ENCODE measurements around the gene PHOX2B.
"Not testable (repeated sequence)": the region's sequence is repeated elsewhere in the genome, so short reads cannot be mapped to it uniquely, and the experiment has no call there.

The PHOX2B gene

DNA sequence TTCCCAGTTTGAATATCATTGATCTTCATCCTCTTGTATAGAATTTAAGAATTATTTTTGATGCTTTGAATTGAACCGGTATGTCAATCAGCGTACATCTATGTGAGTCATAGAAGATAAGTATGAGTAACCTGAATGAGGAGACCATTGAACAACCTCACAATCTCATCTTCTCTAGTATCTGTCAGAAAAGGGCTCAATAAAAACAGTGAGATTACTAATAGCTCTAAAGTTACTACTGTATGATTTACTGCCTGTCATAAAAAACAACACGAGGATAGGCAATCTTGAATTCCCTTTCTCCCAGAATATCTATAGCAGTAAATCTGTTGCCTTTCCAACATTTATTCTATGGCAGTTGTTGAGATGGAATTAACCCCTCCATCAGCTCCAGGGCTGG is 36.1 kb downstream of the PHOX2B start:
- DNase-seq (ENCODE audit: low read depth in 2 of 2, low spot score in 1 of 2) = no peak

DNA sequence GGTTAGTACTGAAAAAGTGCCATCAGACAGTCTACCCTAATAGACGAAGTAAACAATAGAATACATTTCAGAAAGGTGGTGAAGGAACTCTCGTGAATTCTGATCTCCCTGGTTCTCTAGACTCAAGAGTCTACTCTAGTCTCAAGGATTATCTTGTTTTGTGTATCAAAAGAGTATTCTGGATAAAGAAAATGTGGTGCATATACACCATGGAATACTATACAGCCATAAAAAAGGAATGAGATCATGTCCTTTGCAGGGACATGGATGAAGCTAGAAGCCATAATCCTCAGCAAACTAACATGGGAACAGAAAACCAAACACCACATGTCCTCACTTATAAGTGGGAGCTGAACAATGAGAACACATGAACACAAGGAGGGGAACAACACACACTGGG is 36.9 kb downstream of the PHOX2B start:
- DNase-seq (ENCODE audit: low read depth in 2 of 2, low spot score in 1 of 2) = not testable (repeated sequence)

DNA sequence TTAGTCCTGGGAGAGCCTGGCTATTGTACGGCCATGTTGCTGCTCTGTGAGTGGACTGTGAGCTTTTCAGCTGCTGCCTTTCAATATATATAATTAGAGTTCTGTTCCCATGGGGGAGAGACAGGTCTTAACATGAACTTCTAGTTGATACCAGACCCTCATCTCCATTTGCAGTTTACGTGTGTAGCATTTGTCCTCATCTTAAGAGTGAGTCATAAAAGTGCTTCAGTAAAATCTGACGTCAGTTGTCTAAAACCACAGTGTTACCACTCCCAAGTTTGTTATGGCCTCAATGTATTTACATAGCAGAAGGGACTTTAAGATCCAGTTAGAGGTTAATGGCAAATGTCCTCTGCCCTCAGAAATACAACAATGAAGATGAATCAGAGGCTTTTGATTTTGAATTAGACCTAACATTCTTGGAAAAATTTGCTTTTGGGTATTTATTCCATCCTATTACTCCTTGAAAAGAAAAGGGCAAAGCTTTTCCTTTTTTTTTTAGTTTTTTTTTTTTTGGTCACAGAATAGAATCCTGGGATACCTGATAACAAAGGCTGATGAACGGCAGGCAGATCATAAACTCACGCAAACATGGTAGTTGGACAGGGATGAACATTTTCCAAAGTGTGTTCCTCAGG is 38.6 kb downstream of the PHOX2B start:
- DNase-seq (ENCODE audit: low read depth in 2 of 2, low spot score in 1 of 2) = no peak

DNA sequence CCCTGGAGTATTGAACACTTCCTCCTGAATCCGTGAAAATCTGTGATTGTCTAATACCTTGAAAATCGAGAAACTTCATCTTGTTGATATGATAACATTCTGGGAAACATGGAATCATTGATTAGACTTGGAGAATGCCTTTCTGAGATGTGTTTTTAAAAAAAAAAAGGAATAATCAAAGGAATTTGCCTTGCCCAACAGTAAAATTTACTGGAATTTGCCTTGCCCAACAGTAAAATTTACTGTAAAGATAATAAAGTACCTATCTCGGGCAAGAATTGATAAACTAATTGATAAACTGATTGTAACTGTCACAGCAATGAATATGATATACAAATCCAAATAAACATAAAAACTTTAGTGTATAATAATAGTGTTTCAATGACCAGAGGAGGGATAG is 44.7 kb downstream of the PHOX2B start:
- no peak for DNase-seq (ENCODE audit: low read depth in 2 of 2, low spot score in 1 of 2)

DNA sequence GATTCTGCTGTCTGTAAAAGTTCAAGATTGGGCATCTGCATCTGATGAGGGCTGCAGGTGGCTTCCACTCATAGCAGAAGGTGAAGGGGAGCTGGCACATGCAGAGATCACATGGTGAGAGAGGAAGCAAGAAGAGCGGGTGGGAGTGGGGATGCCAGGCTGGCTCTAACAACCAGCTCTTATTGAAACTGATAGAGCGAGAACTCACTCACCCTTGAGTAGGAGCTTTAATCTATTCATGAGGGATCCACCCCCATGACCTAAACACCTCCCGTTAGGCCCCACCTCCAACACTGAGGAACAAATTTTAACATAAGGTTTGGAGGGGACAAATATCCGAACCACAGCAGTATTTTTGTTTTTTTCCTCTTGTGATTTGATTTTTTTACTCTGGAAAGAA is 45.8 kb downstream of the PHOX2B start:
- no peak for DNase-seq (ENCODE audit: low read depth in 2 of 2, low spot score in 1 of 2)

DNA sequence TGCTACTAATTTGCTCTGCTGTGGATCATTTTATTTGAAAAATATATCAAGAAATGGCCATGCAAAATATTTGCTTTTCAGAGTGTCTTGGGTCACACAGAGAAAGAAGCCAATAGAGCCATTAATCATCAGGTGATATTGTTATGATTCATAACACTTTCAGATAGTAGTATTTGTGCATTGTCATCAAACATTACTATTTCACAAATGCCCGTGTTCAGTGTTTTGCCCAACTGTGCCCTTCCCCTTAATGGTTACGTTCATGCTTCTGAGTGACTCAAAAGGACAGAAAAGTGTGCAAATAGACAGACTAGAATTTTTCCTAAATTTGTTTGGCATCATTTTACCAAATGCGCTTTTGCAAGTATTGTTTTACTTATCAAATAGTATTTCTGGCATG is 46.5 kb downstream of the PHOX2B start:
- no peak for DNase-seq (ENCODE audit: low read depth in 2 of 2, low spot score in 1 of 2)

DNA sequence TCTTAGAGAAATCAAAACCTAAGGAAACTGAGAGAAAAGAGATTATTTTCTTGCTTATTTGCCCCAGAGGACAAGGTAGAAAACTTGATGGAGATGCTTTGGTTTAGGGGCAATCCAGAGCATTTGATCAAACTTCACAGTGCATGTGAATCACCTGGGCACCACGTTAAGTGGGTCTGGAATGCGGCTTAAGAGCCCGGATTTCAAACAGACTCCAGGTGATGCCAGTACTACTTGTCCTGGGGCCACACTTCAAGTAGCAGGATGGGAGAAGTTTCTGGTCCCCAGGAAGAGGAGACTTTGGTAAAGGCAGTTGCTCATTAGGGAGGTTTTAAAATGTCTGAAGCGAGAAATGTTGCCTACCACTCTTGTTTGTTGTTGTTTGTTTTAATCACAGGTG is 51.8 kb downstream of the PHOX2B start:
- no peak for DNase-seq (ENCODE audit: low read depth in 2 of 2, low spot score in 1 of 2)

DNA sequence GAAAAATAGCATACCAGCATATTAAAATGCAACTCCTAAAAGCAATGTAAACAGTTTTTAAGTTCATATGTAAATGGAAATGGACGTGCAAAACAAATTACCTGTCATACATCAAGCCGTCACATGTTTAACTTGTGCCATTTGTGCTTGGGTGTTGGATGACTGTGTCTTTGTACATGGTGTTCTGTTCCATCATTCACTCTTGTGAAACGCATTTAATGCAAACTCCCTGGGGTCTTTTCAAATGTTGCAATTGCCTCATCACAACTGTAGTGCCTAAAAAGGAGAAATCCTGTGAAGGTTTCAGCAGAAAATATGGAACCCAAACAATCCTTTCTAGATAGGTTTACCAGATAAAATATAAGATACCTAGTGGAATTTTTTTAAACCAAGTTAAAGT is 52.4 kb downstream of the PHOX2B start:
- no peak for DNase-seq (ENCODE audit: low read depth in 2 of 2, low spot score in 1 of 2)
